Hepatocyte (in vitro differentiated cells): ENCODE measurements around the gene SLC4A11. TPM values are rescaled to one million over a fixed set of nuclear protein-coding genes. Genes with fewer than 3 reads are reported as not detected.

ENCODE experiments used
- DNase-seq: peaks from one replicate; pipeline ENCODE4 v3.0.0-alpha.2; 2016; ENCODE audit warnings: low spot score
- H2AFZ ChIP-seq: fragments of 200-600 bp; sonication (generic); 2 replicates; pipeline ENCODE4 v1.6.0; 2016; ENCODE audit warnings: antibody characterized with exemption, mild to moderate bottlenecking
- H3K27ac ChIP-seq: fragments of 200-600 bp; sonication (generic); 2 replicates; pipeline ENCODE4 v1.5.1; 2016; ENCODE audit warnings: mild to moderate bottlenecking
- H3K27me3 ChIP-seq: fragments of 200-600 bp; sonication (generic); 2 replicates; pipeline ENCODE4 v1.6.1; 2016
- H3K36me3 ChIP-seq: fragments of 200-600 bp; sonication (generic); replicated peaks from 2 replicates; pipeline ENCODE4 v1.5.1; 2016; ENCODE audit warnings: low read depth; ENCODE audit not compliant: insufficient read depth
- H3K4me1 ChIP-seq: fragments of 200-600 bp; sonication (generic); 2 replicates; pipeline ENCODE4 v1.5.1; 2016; ENCODE audit warnings: mild to moderate bottlenecking, moderate library complexity; ENCODE audit not compliant: insufficient read depth
- H3K4me2 ChIP-seq: fragments of 200-600 bp; sonication (generic); 2 replicates; pipeline ENCODE4 v1.6.0; 2016
- H3K4me3 ChIP-seq: fragments of 200-600 bp; sonication (generic); 2 replicates; pipeline ENCODE4 v1.5.1; 2016; ENCODE audit warnings: mild to moderate bottlenecking
- H3K79me2 ChIP-seq: fragments of 200-600 bp; sonication (generic); 2 replicates; pipeline ENCODE4 v1.6.0; 2017; ENCODE audit warnings: mild to moderate bottlenecking
- H3K9me2 ChIP-seq: fragments of 200-600 bp; sonication (generic); replicated peaks from 2 replicates; pipeline ENCODE4 v1.6.0; 2017; ENCODE audit warnings: mild to moderate bottlenecking; ENCODE audit not compliant: insufficient read depth
- H3K9me3 ChIP-seq: fragments of 200-600 bp; sonication (generic); 2 replicates; pipeline ENCODE4 v1.5.1; 2016; ENCODE audit warnings: low read depth, mild to moderate bottlenecking
- H4K20me1 ChIP-seq: fragments of 200-600 bp; sonication (generic); 2 replicates; pipeline ENCODE4 v1.6.0; 2016; ENCODE audit warnings: mild to moderate bottlenecking; ENCODE audit not compliant: insufficient read depth, poor library complexity, severe bottlenecking
- EZH2 ChIP-seq: fragments of 200-600 bp; sonication (generic); IDR thresholded peaks from 2 replicates; pipeline ENCODE4 v1.6.1; 2016; ENCODE audit warnings: antibody characterized with exemption, mild to moderate bottlenecking, borderline replicate concordance
- EZH2phosphoT487 ChIP-seq: fragments of 200-600 bp; sonication (generic); IDR thresholded peaks from one replicate; pipeline ENCODE4 v1.6.1; 2018; ENCODE audit warnings: antibody characterized with exemption, mild to moderate bottlenecking, low read depth, moderate library complexity; ENCODE audit not compliant: unreplicated experiment, severe bottlenecking
- WGBS: methylation state at CpG from one replicate; pipeline ENCODE4 v1.1.6; 2016; ENCODE audit warnings: low lambda C conversion rate; ENCODE audit errors: missing lambda C conversion rate; 5-methylcytosine and 5-hydroxymethylcytosine counted together
- polyA plus RNA-seq: library from polyadenylated mRNA; unstranded; fragments of >200 nt; fragmentation: Nextera tagmentation; extraction: Ambion mirVana; gene quantifications from 2 replicates; pipeline ENCODE4 v1.2.1, GENCODE V29; 2016
- total RNA-seq: library from RNA; depleted of rRNA; stranded (reverse); fragments of >200 nt; gene quantifications from 2 replicates; pipeline ENCODE4 v1.2.3, GENCODE V29; 2014
- TF ChIP-seq, protein P1 (sequence below): fragments of 200-600 bp; sonication (generic); IDR thresholded peaks from 2 replicates; pipeline ENCODE4 v1.5.1; 2016; ENCODE audit warnings: antibody characterized with exemption, mild to moderate bottlenecking; ENCODE audit not compliant: poor library complexity

SLC4A11 gene
- total and polyA plus RNA-seq, 2 experiments from 2014 or later = 0.37 to 1.3 TPM

DNA sequence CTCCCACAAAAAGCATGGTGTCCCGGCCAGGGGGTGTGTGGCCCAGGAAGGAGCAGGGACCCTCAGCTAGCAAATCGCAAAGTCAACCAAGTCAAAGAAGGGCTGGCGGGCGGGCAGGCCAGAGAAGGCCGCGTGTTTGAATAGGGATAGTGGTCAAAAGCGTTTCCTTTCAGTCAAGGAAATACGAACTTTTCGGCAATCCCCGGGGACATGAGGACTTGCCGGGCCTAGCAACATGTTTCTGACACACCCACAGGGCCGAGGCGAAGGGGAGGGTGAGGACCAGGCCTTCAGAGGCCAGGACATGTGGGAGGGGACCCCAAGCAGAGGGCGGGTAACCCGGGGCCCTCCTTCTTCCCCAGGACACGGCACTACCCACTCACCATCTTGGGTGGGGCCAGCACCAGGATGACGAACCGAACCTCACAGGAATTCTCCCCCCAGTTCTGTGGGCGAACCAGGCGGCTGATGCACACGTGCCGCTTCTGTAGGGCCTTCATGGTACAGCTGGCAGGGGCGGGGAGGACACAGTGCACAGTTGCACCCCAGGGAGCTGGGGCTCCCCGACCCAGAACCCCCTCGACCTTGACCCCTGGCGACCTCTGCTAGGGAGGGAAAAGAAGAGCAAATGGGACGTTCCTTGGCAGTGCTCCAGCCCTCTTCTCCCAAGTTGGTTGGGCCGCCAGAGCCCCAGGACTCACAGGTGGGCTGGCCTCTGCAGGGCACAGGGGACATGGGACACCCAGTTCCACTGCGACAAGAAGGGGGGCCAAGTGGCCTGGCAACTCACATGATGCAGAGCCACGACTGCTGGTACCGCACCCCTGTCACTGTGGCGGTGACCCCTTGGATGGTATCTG, 5.6 kb downstream of the SLC4A11 start:
- Histone ChIP-seq H3K27me3 (peaks cover 24% of the 10 kb centered on the region), H2AFZ (no peak overlapping the region), H3K4me3 (no peak overlapping the region), H4K20me1 (no peaks in the 10 kb centered on the region), H3K9me2 (no peaks in the 10 kb centered on the region), H3K4me2 (no peak overlapping the region), H3K79me2 (no peaks in the 10 kb centered on the region), H3K27ac (no peak overlapping the region), H3K36me3 (no peaks in the 10 kb centered on the region), H3K9me3 (no peaks in the 10 kb centered on the region), H3K4me1 (no peaks in the 10 kb centered on the region)
- no peak for TF ChIP-seq EZH2phosphoT487
- TF ChIP-seq EZH2 = no peak
- TF ChIP-seq, protein P1, sequence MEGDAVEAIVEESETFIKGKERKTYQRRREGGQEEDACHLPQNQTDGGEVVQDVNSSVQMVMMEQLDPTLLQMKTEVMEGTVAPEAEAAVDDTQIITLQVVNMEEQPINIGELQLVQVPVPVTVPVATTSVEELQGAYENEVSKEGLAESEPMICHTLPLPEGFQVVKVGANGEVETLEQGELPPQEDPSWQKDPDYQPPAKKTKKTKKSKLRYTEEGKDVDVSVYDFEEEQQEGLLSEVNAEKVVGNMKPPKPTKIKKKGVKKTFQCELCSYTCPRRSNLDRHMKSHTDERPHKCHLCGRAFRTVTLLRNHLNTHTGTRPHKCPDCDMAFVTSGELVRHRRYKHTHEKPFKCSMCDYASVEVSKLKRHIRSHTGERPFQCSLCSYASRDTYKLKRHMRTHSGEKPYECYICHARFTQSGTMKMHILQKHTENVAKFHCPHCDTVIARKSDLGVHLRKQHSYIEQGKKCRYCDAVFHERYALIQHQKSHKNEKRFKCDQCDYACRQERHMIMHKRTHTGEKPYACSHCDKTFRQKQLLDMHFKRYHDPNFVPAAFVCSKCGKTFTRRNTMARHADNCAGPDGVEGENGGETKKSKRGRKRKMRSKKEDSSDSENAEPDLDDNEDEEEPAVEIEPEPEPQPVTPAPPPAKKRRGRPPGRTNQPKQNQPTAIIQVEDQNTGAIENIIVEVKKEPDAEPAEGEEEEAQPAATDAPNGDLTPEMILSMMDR = no peak
- 92% methylated on average over 31 of the region's 32 CpGs for WGBS
- no peak for DNase-seq

DNA sequence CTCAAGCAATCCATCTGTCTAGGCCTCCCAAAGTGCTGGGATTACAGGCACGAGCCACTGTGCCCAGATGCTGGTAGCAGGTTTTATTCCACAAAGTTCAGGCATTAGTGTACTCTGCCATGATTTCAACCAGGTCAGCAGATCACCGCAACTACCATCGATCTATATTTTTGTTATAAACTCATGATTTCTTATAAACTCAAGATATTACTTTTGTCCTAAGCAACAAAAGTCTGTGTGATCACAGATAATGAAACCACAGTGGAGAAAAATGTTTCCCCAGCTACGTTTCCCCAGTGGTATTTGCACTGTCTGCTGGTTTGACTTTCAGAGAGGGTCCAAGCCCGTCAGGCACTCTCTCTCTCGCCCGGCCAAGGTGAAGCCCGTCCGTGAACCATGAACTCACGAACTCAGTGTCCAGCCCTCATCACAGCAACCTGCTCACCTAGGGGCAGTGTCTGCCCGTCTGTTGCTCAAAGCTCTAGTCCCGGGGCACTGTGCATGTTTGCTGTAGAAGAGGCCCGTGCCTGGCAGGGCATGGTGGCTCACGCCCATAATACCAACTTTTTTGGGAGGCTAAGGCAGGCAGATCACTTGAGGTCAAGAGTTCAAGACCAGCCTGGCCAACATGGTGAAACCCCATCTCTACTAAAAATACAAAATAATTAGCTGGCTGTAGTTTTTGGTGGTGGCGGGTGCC, 7.0 kb downstream of the SLC4A11 start:
- Histone ChIP-seq H3K4me1 (no peaks in the 10 kb centered on the region), H3K79me2 (no peaks in the 10 kb centered on the region), H3K36me3 (no peaks in the 10 kb centered on the region), H3K9me3 (no peaks in the 10 kb centered on the region), H4K20me1 (no peaks in the 10 kb centered on the region), H3K27me3 (peaks cover 10% of the 10 kb centered on the region), H3K4me3 (no peak overlapping the region), H3K4me2 (no peak overlapping the region), H3K27ac (no peak overlapping the region), H2AFZ (no peak overlapping the region), H3K9me2 (no peaks in the 10 kb centered on the region)
- WGBS = 89% methylated on average over 15 of the region's 15 CpGs
- TF ChIP-seq EZH2phosphoT487 (no peak), EZH2 (no peak)
- TF ChIP-seq, protein P1 = no peak
- DNase-seq = no peak

DNA sequence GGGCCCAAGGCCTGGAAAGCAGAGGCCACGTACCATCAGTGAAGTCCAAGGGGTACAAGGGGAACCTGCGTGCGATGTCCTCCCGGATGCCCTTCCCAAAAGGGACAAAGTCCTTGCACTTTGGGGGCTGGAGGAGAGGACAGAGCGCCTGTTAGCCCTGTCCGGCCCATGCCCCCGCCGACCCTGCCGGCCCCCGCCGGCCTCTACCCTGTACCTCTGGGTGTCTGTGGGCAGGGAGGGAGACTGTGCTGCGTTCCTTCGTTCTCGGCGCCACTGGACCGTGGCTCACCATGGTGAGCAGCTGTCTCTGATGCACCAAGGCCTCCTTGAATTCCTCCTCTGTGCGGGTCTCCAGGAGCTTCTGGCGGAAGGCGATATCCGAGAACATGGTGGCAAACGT, 7.9 kb downstream of the SLC4A11 start:
- Histone ChIP-seq H3K36me3 (no peaks in the 10 kb centered on the region), H3K79me2 (no peaks in the 10 kb centered on the region), H3K4me2 (no peak overlapping the region), H3K9me2 (no peaks in the 10 kb centered on the region), H3K27me3 (peaks cover 3% of the 10 kb centered on the region), H3K4me1 (no peaks in the 10 kb centered on the region), H3K9me3 (no peaks in the 10 kb centered on the region), H4K20me1 (no peaks in the 10 kb centered on the region), H3K4me3 (no peak overlapping the region), H3K27ac (no peak overlapping the region), H2AFZ (no peak overlapping the region)
- TF ChIP-seq, protein P1 = no peak
- TF ChIP-seq EZH2phosphoT487 = no peak
- no peak for TF ChIP-seq EZH2
- WGBS = 96% methylated on average over 19 of the region's 21 CpGs
- DNase-seq = no peak
